DOHH2 (cell line): ENCODE measurements around the gene TCF21.
"Not testable (repeated sequence)": the region's sequence is repeated elsewhere in the genome, so short reads cannot be mapped to it uniquely, and the experiment has no call there.

Experiments
- CTCF ChIP-seq: fragments of 200-600 bp; sonication (generic); IDR thresholded peaks from one replicate; pipeline ENCODE4 v1.5.1; 2014; ENCODE audit warnings: antibody characterized with exemption, mild to moderate bottlenecking, low read depth, low read length; ENCODE audit not compliant: poor library complexity, severe bottlenecking
- EZH2phosphoT487 ChIP-seq: fragments of 200-600 bp; sonication (generic); IDR thresholded peaks from 2 replicates; pipeline ENCODE4 v1.6.1; 2017; ENCODE audit warnings: borderline replicate concordance, mild to moderate bottlenecking, antibody characterized with exemption, low read length, moderate library complexity, mixed read lengths

- not testable (repeated sequence) for TF ChIP-seq CTCF, EZH2phosphoT487
These were observed 42.3 kb downstream of the TCF21 start for GRCh38 chr6:133931221-133931620.
